SK-N-SH treated with all-trans-retinoic acid at 6 μM for 48 hours (cell line): ENCODE measurements around the gene GPHN.

Experiments
- ATAC-seq: fragments of 200-7000 bp; cut with Tn5 transposase; 3 replicates; pipeline ENCODE4 v1.9.1; 2020; ENCODE audit warnings: mild to moderate bottlenecking, moderate library complexity
- ARNTL ChIP-seq: fragments of 450-650 bp; formaldehyde crosslinking; IDR thresholded peaks from 2 replicates; pipeline ENCODE4 v1.5.0; 2020; ENCODE audit warnings: low read depth, mild to moderate bottlenecking, moderate library complexity, borderline replicate concordance
- BACH2 ChIP-seq: fragments of 250-450 bp; sonication (Bioruptor Pico); IDR thresholded peaks from 2 replicates; pipeline ENCODE4 v1.9.0; 2021; ENCODE audit warnings: mild to moderate bottlenecking, borderline replicate concordance
- CREB5 ChIP-seq: fragments of 250-450 bp; sonication (Bioruptor Pico); IDR thresholded peaks from 2 replicates; pipeline ENCODE4 v1.5.1; 2020; ENCODE audit warnings: low read depth, mild to moderate bottlenecking, moderate library complexity
- CSDC2 ChIP-seq: fragments of 250-450 bp; sonication (Bioruptor Pico); IDR thresholded peaks from 2 replicates; pipeline ENCODE4 v1.5.0; 2020; ENCODE audit warnings: mild to moderate bottlenecking, moderate library complexity
- ESRRG ChIP-seq: fragments of 250-450 bp; sonication (Bioruptor Pico); IDR thresholded peaks from 2 replicates; pipeline ENCODE4 v1.6.1; 2021; ENCODE audit warnings: mild to moderate bottlenecking
- ISL1 ChIP-seq: fragments of 250-450 bp; sonication (Bioruptor Pico); IDR thresholded peaks from 2 replicates; pipeline ENCODE4 v2.1.2; 2022; ENCODE audit warnings: mild to moderate bottlenecking, moderate library complexity
- OSR1 ChIP-seq: fragments of 250-450 bp; sonication (Bioruptor Pico); IDR thresholded peaks from 2 replicates; pipeline ENCODE4 v1.8.0; 2022; ENCODE audit warnings: moderate library complexity, mild to moderate bottlenecking, inconsistent platforms
- POU6F1 ChIP-seq: fragments of 250-450 bp; sonication (Bioruptor Pico); IDR thresholded peaks from 2 replicates; pipeline ENCODE4 v1.8.0; 2021; ENCODE audit warnings: low read depth, mild to moderate bottlenecking, moderate library complexity, borderline replicate concordance
- PPARA ChIP-seq: fragments of 250-450 bp; sonication (Bioruptor Pico); IDR thresholded peaks from 2 replicates; pipeline ENCODE4 v1.5.0; 2020; ENCODE audit warnings: mild to moderate bottlenecking, borderline replicate concordance
- RARB ChIP-seq: fragments of 250-450 bp; sonication (Bioruptor Pico); IDR thresholded peaks from 2 replicates; pipeline ENCODE4 v1.8.0; 2021; ENCODE audit warnings: mild to moderate bottlenecking, moderate library complexity
- SNAI2 ChIP-seq: fragments of 250-450 bp; sonication (Bioruptor Pico); IDR thresholded peaks from 2 replicates; pipeline ENCODE4 v1.5.0; 2020; ENCODE audit warnings: mild to moderate bottlenecking, moderate library complexity
- TCF4 ChIP-seq: fragments of 250-450 bp; sonication (Bioruptor Pico); IDR thresholded peaks from 2 replicates; pipeline ENCODE4 v1.8.0; 2021; ENCODE audit warnings: mild to moderate bottlenecking, moderate library complexity, borderline replicate concordance
- TOX ChIP-seq: fragments of 250-450 bp; sonication (Bioruptor Pico); IDR thresholded peaks from 2 replicates; pipeline ENCODE4 v1.8.0; 2021; ENCODE audit warnings: mild to moderate bottlenecking, moderate library complexity, borderline replicate concordance
- TSHZ2 ChIP-seq: fragments of 250-450 bp; sonication (Bioruptor Pico); IDR thresholded peaks from 2 replicates; pipeline ENCODE4 v1.5.0; 2020; ENCODE audit warnings: mild to moderate bottlenecking, moderate library complexity
- ZC3H10 ChIP-seq: fragments of 250-450 bp; sonication (Bioruptor Pico); IDR thresholded peaks from 2 replicates; pipeline ENCODE4 v1.5.1; 2021; ENCODE audit warnings: mild to moderate bottlenecking, moderate library complexity
- ZFP3 ChIP-seq: fragments of 250-450 bp; sonication (Bioruptor Pico); IDR thresholded peaks from 2 replicates; pipeline ENCODE4 v1.5.0; 2020; ENCODE audit warnings: mild to moderate bottlenecking, moderate library complexity
- ZFP30 ChIP-seq: fragments of 450-650 bp; formaldehyde crosslinking; IDR thresholded peaks from 2 replicates; pipeline ENCODE4 v1.5.0; 2022; ENCODE audit warnings: mild to moderate bottlenecking, moderate library complexity
- ZNF565 ChIP-seq: fragments of 450-650 bp; formaldehyde crosslinking; conservative IDR thresholded peaks from 2 replicates; pipeline ENCODE4 v1.5.0; 2020; ENCODE audit warnings: low read depth, mild to moderate bottlenecking, moderate library complexity
- ZNF70 ChIP-seq: fragments of 450-650 bp; formaldehyde crosslinking; IDR thresholded peaks from 2 replicates; pipeline ENCODE4 v1.5.0; 2020; ENCODE audit warnings: mild to moderate bottlenecking, moderate library complexity
- ZNF8 ChIP-seq: fragments of 450-650 bp; formaldehyde crosslinking; IDR thresholded peaks from 2 replicates; pipeline ENCODE4 v1.5.0; 2020; ENCODE audit warnings: mild to moderate bottlenecking, moderate library complexity
- TF ChIP-seq, protein P1 (sequence below): fragments of 250-450 bp; sonication (Bioruptor Pico); IDR thresholded peaks from 2 replicates; pipeline ENCODE4 v1.5.1; 2021; ENCODE audit warnings: mild to moderate bottlenecking, moderate library complexity
- TF ChIP-seq, protein P2 (sequence below): fragments of 250-450 bp; sonication (Bioruptor Pico); IDR thresholded peaks from 2 replicates; pipeline ENCODE4 v1.8.0; 2020; ENCODE audit warnings: mild to moderate bottlenecking, moderate library complexity, borderline replicate concordance

The GPHN gene

DNA sequence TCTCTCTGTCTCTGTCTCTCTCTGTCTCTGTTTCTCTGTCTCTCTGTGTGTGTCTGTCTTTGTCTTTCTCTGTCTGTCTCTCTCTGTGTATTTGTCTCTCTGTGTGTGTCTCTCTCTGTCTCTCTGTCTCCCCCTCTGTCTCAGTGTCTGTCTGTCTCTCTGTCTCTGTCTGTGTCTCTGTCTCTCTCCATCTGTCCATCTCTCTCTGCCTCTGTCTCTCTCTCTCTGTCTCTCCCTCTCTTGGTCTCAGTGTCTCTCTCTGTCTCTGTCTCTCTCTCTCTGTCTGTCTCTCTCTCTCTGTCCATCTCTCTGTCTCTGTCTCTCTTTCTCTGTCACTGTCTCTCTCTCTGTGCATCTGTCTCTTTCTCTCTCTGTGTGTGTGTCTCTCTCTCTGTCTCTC is 537.5 kb downstream of the GPHN start:
- no peak for ATAC-seq
- TF ChIP-seq PPARA (CRISPR knock-in tag) (no peak), ZC3H10 (CRISPR knock-in tag) (no peak), CREB5 (CRISPR knock-in tag) (no peak), TOX (CRISPR knock-in tag) (no peak), TCF4 (no peak), BACH2 (CRISPR knock-in tag) (no peak), ZNF70 (no peak)

GRCh38 chr14:67050896-67051295 is 542.9 kb downstream of the GPHN start:
- no peak for ATAC-seq

DNA sequence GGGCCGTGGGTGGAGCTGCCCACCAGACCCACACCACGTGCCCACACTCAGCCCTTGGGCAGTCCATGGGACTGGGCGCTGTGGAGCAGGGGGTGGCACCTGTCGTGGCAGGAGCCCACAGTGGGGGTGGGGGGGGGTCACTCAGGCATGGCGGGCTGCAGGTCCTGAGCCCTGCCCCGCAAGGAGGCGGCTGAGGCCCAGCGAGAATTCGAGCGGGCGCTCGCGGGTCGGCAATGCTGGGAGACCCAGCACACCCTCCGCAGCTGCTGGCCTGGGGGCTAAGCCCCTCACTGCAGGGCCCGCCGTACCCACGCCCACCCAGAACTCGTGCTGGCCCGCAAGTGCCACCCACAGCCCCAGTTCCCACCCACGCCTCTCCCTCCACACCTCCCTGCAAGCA is 548.7 kb downstream of the GPHN start:
- no peak for ATAC-seq
- TF ChIP-seq ZFP30 (CRISPR knock-in tag): no peak
- TF ChIP-seq, protein P1, sequence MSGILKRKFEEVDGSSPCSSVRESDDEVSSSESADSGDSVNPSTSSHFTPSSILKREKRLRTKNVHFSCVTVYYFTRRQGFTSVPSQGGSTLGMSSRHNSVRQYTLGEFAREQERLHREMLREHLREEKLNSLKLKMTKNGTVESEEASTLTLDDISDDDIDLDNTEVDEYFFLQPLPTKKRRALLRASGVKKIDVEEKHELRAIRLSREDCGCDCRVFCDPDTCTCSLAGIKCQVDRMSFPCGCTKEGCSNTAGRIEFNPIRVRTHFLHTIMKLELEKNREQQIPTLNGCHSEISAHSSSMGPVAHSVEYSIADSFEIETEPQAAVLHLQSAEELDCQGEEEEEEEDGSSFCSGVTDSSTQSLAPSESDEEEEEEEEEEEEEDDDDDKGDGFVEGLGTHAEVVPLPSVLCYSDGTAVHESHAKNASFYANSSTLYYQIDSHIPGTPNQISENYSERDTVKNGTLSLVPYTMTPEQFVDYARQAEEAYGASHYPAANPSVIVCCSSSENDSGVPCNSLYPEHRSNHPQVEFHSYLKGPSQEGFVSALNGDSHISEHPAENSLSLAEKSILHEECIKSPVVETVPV: no peak
- TF ChIP-seq ARNTL: no peak
- TF ChIP-seq POU6F1 (CRISPR knock-in tag): no peak
- TF ChIP-seq CREB5 (CRISPR knock-in tag): no peak
- TF ChIP-seq ESRRG (CRISPR knock-in tag): no peak
- no peak for TF ChIP-seq SNAI2 (CRISPR knock-in tag)
- TF ChIP-seq ZNF565 (CRISPR knock-in tag): no peak
- no peak for TF ChIP-seq ISL1 (CRISPR knock-in tag)
- TF ChIP-seq ZNF8 (CRISPR knock-in tag): no peak

More at GRCh38 chr14:67050896-67051295, 542.9 kb downstream of the GPHN start:
- no peak for TF ChIP-seq ISL1 (CRISPR knock-in tag)
- TF ChIP-seq BACH2 (CRISPR knock-in tag): no peak
- TF ChIP-seq ZC3H10 (CRISPR knock-in tag): no peak
- TF ChIP-seq OSR1 (CRISPR knock-in tag): no peak
- no peak for TF ChIP-seq TOX (CRISPR knock-in tag)
- TF ChIP-seq CSDC2 (CRISPR knock-in tag): no peak
- TF ChIP-seq, protein P2, sequence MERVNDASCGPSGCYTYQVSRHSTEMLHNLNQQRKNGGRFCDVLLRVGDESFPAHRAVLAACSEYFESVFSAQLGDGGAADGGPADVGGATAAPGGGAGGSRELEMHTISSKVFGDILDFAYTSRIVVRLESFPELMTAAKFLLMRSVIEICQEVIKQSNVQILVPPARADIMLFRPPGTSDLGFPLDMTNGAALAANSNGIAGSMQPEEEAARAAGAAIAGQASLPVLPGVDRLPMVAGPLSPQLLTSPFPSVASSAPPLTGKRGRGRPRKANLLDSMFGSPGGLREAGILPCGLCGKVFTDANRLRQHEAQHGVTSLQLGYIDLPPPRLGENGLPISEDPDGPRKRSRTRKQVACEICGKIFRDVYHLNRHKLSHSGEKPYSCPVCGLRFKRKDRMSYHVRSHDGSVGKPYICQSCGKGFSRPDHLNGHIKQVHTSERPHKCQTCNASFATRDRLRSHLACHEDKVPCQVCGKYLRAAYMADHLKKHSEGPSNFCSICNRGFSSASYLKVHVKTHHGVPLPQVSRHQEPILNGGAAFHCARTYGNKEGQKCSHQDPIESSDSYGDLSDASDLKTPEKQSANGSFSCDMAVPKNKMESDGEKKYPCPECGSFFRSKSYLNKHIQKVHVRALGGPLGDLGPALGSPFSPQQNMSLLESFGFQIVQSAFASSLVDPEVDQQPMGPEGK (CRISPR knock-in tag): no peak
- TF ChIP-seq TSHZ2 (CRISPR knock-in tag): no peak
- no peak for TF ChIP-seq POU6F1 (CRISPR knock-in tag)
- no peak for TF ChIP-seq TCF4
- no peak for TF ChIP-seq RARB
- no peak for TF ChIP-seq SNAI2 (CRISPR knock-in tag)
- no peak for TF ChIP-seq ZNF8 (CRISPR knock-in tag)
- TF ChIP-seq ZNF70: no peak
- TF ChIP-seq ZFP3 (CRISPR knock-in tag): no peak
